Natural killer cell (primary cell): ENCODE data around the gene STX17. TPM values are rescaled to one million over a fixed set of nuclear protein-coding genes. Genes with fewer than 3 reads are reported as not detected.
"Not testable (repeated sequence)": the region's sequence is repeated elsewhere in the genome, so short reads cannot be mapped to it uniquely, and the experiment has no call there.

ENCODE experiments used
- ATAC-seq, 3 donors: fragments of 150-1000 bp in 2 of 3; fragments of 200-7000 bp in 1 of 3; cut with Tn5 transposase; 1 replicate in 1 of 3; 2 replicates in 2 of 3; pipeline ENCODE4 v1.10.0; 2021; ENCODE audit warnings: mild to moderate bottlenecking in 2 of 3, moderate library complexity in 2 of 3
- DNase-seq, 2 donors: peaks; one replicate each; pipeline versions ENCODE4 v3.0.0 to v3.0.0-alpha.2; 2013 to 2021; ENCODE audit warnings: mixed read lengths in 1 of 2
- H3K27ac ChIP-seq: one replicate; pipeline ENCODE4 v1.5.1; 2013; ENCODE audit warnings: mild to moderate bottlenecking, low read length
- H3K27me3 ChIP-seq: one replicate; pipeline ENCODE4 v1.6.1; 2013; ENCODE audit warnings: low read length; ENCODE audit not compliant: control insufficient read depth, insufficient read depth
- H3K36me3 ChIP-seq: one replicate; pipeline ENCODE4 v1.6.1; 2013; ENCODE audit warnings: low read length; ENCODE audit not compliant: control insufficient read depth, insufficient read depth
- H3K4me1 ChIP-seq: one replicate; pipeline ENCODE4 v1.6.1; 2013; ENCODE audit warnings: low read length; ENCODE audit not compliant: control insufficient read depth, insufficient read depth
- H3K4me3 ChIP-seq: one replicate; pipeline ENCODE4 v1.5.1; 2013; ENCODE audit warnings: low read length
- H3K9me3 ChIP-seq: one replicate; pipeline ENCODE4 v1.6.1; 2013; ENCODE audit warnings: low read length; ENCODE audit not compliant: control insufficient read depth, insufficient read depth
- H3K27ac Mint-ChIP-seq, 2 donors: one replicate each; pipeline ENCODE4 v1.8.0; 2022; ENCODE audit warnings: mild to moderate bottlenecking in 2 of 2, mixed read lengths in 2 of 2, moderate library complexity in 1 of 2
- H3K27me3 Mint-ChIP-seq, 2 donors: one replicate each; pipeline ENCODE4 v1.8.0; 2022; ENCODE audit warnings: low read depth in 2 of 2, mixed read lengths in 2 of 2
- H3K36me3 Mint-ChIP-seq: one replicate; pipeline ENCODE4 v1.8.0; 2022; ENCODE audit warnings: mixed read lengths
- H3K4me1 Mint-ChIP-seq, 2 donors: one replicate each; pipeline ENCODE4 v1.8.0; 2022; ENCODE audit warnings: mixed read lengths in 2 of 2
- H3K4me3 Mint-ChIP-seq: one replicate; pipeline ENCODE4 v1.8.0; 2022; ENCODE audit warnings: mild to moderate bottlenecking, moderate library complexity, mixed read lengths
- H3K9me3 Mint-ChIP-seq, 2 donors: one replicate each; pipeline ENCODE4 v1.8.0; 2022; ENCODE audit warnings: mixed read lengths in 2 of 2
- WGBS: methylation state at CpG from one replicate; pipeline ENCODE4 v1.1.7; 2013; ENCODE audit warnings: missing lambda C conversion rate; ENCODE audit not compliant: insufficient coverage; 5-methylcytosine and 5-hydroxymethylcytosine counted together
- intact Hi-C: fragments of 100-400 bp; cut with micrococcal nuclease; formaldehyde crosslinking; loops from one replicate; pipeline ENCODE4 v1.14.2; 2022
- total RNA-seq, 4 donors: library from RNA; stranded (reverse); fragments of 120-200 nt in 1 of 4; gene quantifications; one replicate each; pipeline versions ENCODE4 v1.2.3 to v1.2.4, GENCODE V29; 2013 to 2022
- TF ChIP-seq, protein P1 (sequence below): fragments of 200-600 bp; IDR thresholded peaks from one replicate; pipeline ENCODE4 v1.8.0; 2022; ENCODE audit warnings: antibody characterized with exemption

Gene STX17
- total RNA-seq: 10 to 100 TPM; 28.4 to 41.5 (median 33.8) TPM
- total RNA-seq (2013): 48.9 TPM

DNA sequence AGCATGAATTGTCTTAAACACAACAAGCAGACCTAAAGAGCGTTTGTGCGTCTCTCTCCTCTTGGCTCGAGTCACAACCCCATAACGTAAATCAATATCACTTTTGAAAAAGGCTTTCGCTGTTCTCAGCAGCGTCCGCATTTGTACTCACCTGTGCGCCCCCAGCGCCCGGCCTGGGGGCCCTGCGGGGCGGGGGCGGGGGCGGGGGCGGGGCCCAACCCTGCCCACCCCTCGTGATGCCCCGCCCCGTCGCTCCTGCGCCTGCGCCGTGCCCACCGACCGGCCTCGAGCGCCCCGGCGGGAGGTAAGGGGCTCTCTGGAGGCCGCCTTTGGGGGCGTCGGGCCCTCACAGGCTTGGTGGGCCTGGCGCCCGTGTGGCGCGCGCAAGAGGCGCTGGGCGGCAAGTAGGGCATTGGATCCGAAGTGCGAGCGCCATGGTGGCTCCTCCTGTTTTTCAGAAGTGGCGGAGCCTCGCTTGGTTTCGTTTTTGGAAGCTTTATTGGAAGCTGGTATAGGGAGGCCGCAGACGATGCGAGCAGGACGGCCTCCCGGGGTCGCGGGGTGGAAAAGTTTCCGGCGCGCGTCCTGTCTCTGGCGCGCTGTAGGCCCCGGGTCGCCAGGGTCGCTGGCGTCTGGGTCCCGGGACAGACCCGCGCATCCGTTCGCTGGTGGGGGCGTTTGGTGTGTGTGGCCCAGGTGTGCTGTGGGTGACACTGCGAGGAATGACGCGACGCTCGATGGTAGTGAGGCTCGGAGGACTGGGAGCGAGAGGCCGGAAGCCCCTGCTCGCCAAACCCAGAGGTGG is at the start of gene STX17:
STX17 (plus strand) TSS at position 252 of the 805 bp plus-strand sequence. CDS start 8,586 bp downstream, outside the sequence.
- Histone ChIP-seq H3K36me3 (peaks cover 4% of the 10 kb centered on the region), H3K4me3 (peak within 1 kb of the TSS; percentile 85), H3K27me3 (no peaks in the 10 kb centered on the region), H3K4me1 (peaks cover 11% of the 10 kb centered on the region), H3K27ac (peak within 1 kb of the TSS; percentile 95), H3K9me3 (no peaks in the 10 kb centered on the region)
- Mint-ChIP-seq H3K36me3 (no peaks in the 10 kb centered on the region), H3K4me3 (peak within 1 kb of the TSS; percentile 97), H3K27me3 (peaks cover 7 to 9% of the 10 kb centered on the region in 2 donors), H3K27ac (peak within 1 kb of the TSS; percentile 95 to 96), H3K9me3 (no peaks in the 10 kb centered on the region), H3K4me1 (peaks cover 25 to 28% of the 10 kb centered on the region in 2 donors)
- DNase-seq: peak; percentile 81 to 90
- under 1% methylated on average over 76 of the region's 76 CpGs for WGBS
- intact Hi-C loops: loop anchor here (1.0 to 2.0 kb wide), 4 partner anchors 56 to 99 kb away; partner anchors contain the start of gene NR4A3
- TF ChIP-seq, protein P1, sequence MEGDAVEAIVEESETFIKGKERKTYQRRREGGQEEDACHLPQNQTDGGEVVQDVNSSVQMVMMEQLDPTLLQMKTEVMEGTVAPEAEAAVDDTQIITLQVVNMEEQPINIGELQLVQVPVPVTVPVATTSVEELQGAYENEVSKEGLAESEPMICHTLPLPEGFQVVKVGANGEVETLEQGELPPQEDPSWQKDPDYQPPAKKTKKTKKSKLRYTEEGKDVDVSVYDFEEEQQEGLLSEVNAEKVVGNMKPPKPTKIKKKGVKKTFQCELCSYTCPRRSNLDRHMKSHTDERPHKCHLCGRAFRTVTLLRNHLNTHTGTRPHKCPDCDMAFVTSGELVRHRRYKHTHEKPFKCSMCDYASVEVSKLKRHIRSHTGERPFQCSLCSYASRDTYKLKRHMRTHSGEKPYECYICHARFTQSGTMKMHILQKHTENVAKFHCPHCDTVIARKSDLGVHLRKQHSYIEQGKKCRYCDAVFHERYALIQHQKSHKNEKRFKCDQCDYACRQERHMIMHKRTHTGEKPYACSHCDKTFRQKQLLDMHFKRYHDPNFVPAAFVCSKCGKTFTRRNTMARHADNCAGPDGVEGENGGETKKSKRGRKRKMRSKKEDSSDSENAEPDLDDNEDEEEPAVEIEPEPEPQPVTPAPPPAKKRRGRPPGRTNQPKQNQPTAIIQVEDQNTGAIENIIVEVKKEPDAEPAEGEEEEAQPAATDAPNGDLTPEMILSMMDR: no peak
- ATAC-seq: peak; percentile 81 to 93 (median 87)

DNA sequence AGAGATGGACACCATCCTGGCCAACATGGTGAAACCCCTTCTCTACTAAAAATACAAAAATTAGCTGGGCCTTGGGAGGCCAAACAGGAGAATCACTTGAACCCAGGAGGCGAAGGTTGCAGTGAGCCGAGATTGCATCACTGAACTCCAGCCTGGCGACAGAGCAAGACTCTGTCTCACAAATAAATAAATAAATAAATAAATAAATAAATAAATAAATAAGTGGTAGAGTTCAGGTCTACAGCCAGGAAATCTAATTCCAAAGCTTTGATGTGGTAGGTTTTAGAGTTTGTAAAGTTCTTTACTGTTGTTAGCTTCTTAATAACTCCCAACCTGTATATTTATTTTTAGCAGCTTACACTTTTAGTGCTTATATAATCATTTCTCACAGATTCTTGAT is 48.9 kb upstream of the STX17 start:
- DNase-seq, H3K27me3 ChIP-seq, H3K4me1 ChIP-seq, ATAC-seq, H3K36me3 ChIP-seq, H3K27ac Mint-ChIP-seq, H3K4me3 ChIP-seq, H3K27me3 Mint-ChIP-seq, H3K4me3 Mint-ChIP-seq, H3K27ac ChIP-seq, H3K9me3 Mint-ChIP-seq, H3K4me1 Mint-ChIP-seq, H3K9me3 ChIP-seq, intact Hi-C loops, H3K36me3 Mint-ChIP-seq: not testable (repeated sequence)
- no CpG with 5 or more reads among the region's 3 CpGs for WGBS

DNA sequence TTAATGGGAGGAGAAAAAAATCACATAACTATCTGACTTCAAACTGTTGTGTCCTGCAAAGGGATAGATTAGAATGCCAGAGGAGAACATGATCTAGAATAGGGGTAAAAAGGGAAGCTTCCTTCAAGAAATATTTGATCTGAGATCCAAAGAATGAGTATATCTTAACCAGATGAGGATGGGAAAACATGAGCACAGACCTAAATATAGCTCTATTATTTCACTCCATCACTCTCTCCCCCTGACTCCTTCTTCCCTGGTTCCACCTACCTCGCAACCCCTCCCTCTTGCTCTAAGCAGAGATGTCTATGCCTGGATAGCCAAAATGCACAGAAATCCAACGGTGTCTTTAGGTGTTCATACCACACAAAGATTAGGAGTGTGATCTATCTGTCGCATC is 48.4 kb upstream of the STX17 start:
- H3K4me3 ChIP-seq: no peak overlapping the region
- no peaks in the 10 kb centered on the region for H3K9me3 ChIP-seq
- Mint-ChIP-seq H3K9me3 (no peaks in the 10 kb centered on the region), H3K4me1 (no peaks in the 10 kb centered on the region), H3K27me3 (no peaks in the 10 kb centered on the region), H3K4me3 (no peak overlapping the region), H3K27ac (no peak overlapping the region), H3K36me3 (no peaks in the 10 kb centered on the region)
- no peaks in the 10 kb centered on the region for H3K36me3 ChIP-seq
- ATAC-seq (no peak), DNase-seq (no peak)
- no peaks in the 10 kb centered on the region for H3K27me3 ChIP-seq
- H3K27ac ChIP-seq: no peak overlapping the region
- WGBS: 91% methylated on average over 3 of the region's 3 CpGs
- TF ChIP-seq, protein P1: no peak
- peaks cover 3% of the 10 kb centered on the region for H3K4me1 ChIP-seq
- intact Hi-C loops: no loop called here

DNA sequence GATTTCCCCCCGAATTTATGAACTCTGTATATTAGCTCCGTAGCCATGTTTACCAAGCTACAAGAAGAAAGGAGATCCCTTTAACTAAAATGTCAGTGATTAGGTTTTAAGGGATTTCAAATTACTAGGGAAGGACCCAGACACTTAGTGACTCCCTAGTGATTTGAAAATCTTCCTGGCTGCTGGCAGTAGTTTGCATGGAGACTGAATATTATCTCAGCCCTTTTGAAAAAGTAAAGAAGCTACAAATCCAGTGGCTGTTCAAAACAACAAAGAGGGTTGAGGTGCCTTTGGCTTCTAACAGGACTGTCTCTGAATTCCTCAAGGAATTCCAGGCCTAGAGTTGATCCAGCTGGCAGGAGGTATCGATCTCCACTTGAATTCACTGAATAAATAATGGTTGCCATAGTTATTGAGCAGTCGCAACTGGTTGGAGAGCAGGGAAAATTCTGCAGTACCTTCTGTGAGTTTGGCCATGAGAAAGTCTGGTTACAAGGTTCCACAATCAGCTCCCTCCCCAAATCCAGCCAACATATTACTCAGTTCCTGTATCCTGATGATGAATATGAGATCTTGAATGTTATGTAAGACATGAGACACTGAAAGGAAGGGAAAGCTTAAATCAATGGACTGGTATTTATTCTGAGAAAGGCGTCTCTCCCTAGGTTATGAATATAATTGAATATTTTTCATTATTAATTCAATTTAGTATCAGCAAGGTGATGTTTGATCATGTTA is 47.0 kb upstream of the STX17 start:
- H3K36me3 ChIP-seq: no peaks in the 10 kb centered on the region
- WGBS: 98% methylated on average over 4 of the region's 5 CpGs
- no peak overlapping the region for H3K4me3 ChIP-seq
- Mint-ChIP-seq H3K9me3 (no peaks in the 10 kb centered on the region), H3K36me3 (no peaks in the 10 kb centered on the region), H3K4me3 (no peak overlapping the region), H3K4me1 (no peaks in the 10 kb centered on the region), H3K27ac (no peak overlapping the region), H3K27me3 (no peaks in the 10 kb centered on the region)
- TF ChIP-seq, protein P1: no peak
- no peaks in the 10 kb centered on the region for H3K27me3 ChIP-seq
- no peak overlapping the region for H3K27ac ChIP-seq
- no peak for DNase-seq
- intact Hi-C loops: no loop called here
- H3K9me3 ChIP-seq: no peaks in the 10 kb centered on the region
- peaks cover 3% of the 10 kb centered on the region for H3K4me1 ChIP-seq
- ATAC-seq: no peak
